HG03039 (cell line): ENCODE results near the gene ARHGAP35.
"Not testable (repeated sequence)": the region's sequence is repeated elsewhere in the genome, so short reads cannot be mapped to it uniquely, and the experiment has no call there.

Experiments
- ATAC-seq: cut with Tn5 transposase; IDR thresholded peaks from one replicate; pipeline ENCODE4 v1.9.1; 2021; ENCODE audit warnings: mild to moderate bottlenecking, moderate library complexity; ENCODE audit not compliant: unreplicated experiment

ARHGAP35 gene

DNA sequence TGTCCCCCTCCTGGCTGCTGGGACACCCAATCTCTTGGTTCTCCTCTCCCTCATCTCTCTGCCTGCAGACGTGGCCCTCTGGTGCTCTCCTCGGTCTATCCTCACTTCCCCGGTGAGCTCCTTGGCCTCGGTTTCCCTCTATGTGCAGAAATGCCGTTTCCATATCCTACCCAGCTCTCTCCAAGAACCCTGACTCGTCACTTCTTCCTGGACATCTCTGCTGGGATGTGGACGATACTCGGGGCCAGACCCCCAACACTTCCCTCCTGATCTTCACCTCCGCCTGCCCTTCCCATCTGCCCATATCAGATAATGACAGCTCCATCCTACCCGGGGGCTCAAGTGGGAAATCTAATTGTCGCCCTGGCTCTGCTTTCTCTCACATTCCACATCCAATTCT is 18.0 kb upstream of the ARHGAP35 start:
- no peak for ATAC-seq

DNA sequence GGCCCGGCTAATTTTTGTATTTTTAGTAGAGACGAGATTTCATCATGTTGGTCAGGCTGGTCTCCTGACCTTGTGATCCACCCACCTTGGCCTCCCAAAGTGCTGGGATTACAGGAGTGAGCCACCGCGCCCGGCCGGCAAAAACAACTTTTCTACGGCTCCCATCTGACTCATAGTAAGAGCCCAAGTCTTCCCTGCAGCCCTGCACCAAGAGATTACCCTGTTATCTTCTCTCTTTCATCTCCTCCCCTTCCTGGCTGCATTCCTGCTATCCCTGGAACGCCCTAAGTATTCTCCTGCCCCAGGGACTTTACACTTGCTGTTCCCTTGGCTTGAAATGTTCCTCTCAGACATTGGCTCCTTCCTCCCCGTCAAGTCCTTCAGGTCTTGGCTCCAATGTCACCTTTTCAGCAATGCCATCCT is 16.7 kb upstream of the ARHGAP35 start:
- ATAC-seq, result no peak

DNA sequence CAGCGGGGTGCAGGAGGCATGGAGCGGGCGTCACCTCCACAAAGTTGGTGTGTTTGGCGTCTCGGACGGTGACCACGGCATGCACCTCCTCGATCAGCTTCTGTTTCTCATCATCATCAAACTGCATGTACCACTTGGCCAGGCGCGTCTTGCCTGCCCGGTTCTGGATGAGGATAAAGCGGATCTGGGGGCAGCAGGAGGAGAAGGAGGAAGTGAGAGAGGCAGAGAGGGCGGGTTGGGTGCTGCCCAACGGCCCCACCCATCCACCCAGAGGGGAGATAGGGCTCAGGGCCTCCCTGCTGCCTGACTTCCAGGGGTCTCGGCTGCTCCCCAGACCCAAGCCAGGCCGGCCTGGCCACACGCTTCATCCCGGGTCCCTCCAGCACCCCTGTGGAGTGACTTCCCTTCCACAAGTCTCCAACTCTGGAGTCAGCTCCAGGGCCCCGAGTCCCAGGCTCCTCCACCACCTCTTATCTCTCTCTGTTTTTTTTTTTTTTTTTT is 14.8 kb upstream of the ARHGAP35 start:
- ATAC-seq, result no peak

DNA sequence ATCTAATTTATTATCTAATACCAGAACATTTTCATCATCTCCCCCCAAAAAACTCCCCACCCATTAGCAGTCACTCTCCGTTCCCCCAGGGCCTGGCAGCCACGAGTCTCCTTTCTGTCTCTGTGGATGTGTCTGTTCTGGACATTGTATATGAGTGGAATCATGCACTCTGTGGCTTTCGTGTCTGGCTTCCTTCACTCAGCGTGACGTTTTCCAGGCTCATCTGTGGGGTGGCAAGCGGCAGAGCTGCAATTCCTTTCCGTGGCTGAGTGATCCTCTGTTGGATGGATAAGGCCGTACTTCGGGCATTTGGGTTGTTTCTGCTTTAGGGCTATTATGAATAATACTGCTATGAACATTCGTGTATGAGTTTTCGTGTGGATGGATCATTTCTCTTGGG is 13.3 kb upstream of the ARHGAP35 start:
- ATAC-seq, result no peak

DNA sequence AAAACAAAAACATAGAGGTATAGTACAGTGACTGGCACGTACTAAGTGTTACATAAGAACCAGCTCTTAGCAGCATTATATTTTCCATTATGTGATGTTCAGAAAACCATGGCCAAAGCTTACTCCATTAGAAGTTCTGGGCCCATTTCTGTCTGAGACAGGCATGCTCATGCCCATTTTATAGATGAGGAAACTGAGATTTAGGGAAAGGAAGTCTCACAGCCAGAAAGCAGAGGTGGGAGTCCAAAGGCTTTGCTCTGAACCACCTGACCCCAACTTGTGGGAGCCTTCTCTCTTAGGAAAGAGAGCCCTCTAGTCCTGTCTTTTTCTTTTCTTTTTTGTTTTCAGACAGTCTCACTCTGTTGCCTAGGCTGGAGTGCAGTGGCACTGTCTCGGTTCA is 12.4 kb upstream of the ARHGAP35 start:
- no peak for ATAC-seq

DNA sequence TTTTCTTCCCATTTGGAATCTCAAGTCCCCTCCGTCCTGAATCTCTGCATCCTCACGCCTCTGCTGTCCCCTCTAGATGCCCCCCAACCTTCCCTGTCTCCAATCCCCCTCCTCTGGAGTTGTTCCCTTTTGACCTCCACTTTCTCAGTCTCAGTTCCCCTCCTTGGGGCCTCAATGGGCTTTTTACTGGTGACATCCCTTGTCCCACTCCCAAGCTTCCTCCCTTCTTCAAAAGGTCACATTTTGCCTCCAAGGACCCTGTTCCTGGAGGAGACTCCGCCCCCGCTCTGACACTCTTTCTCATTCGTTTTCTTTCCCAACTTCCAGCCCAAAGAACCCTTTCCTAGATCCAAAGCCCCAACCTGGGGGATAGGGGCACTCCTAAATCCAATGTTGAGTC is 11.2 kb upstream of the ARHGAP35 start:
- no peak for ATAC-seq

DNA sequence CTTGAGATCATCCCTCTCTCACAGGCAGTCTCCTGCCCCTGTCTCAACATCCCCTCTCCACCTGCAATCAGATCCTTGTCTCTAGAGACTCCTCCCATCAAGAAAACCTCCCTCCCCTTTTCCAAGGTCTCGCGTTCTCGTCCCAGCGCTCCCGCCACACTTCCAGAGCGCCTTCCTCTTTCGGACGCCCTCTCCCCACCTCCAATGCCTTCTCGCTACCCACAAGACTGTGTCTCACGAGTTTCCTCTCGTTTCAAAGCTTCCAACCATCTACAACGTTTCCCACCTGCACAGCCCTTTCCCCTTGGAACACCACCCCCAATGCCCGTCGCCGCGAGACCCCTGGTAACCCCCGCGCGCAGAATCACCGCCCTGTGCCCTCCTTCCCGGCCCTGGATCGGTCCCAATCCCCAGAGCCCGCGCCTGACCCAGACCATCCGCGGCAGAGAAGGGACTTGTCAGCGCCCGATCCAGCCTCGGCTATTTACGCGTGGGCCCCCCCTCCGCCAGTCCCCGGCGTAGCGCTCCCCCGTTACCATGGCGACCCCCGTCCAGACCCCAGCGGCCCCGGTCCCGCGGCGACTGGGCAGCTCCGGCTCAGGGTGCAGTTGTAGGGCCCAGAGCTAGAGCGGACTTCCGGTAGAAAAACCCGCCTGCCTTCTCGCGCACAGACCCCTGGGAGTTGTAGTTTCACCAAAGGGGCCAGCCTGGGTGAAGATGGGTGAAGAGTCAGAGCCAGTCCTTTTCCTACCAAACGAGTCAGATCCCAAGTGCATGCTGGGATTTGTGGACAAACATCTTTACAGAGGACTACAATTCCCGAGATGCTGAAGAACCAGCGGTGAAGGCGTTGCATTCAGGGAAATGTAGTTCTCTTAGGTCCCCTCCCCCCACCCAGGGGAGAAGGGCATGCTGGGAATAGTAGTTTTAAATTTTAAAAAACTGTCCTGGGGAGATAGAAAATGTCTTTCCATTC is 10.3 kb upstream of the ARHGAP35 start, which contains the start of gene AP2S1:
AP2S1 (minus strand) TSS at position 619 of the 976 bp plus-strand sequence; CDS start at position 539, 80 bp downstream.
- ATAC-seq, result peak; percentile 78

DNA sequence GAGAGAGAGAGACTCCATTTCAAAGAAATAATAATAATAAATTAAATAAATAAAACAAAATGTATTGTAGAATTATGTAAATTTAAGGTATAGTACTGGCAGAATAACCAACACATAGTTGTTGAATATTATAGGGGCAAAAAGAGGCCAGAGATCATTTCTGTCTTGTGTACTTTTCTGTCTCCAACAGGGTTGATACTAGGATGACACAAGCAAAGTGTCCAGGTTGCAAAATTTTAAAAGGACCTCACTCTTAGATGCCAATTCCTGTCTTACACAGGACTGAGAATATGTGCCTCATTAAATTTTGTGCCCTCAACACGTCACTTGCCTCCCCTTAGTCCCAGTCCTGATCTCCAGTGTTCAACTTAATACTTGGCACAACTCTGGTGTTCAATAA is 8.0 kb upstream of the ARHGAP35 start:
- ATAC-seq, result no peak

DNA sequence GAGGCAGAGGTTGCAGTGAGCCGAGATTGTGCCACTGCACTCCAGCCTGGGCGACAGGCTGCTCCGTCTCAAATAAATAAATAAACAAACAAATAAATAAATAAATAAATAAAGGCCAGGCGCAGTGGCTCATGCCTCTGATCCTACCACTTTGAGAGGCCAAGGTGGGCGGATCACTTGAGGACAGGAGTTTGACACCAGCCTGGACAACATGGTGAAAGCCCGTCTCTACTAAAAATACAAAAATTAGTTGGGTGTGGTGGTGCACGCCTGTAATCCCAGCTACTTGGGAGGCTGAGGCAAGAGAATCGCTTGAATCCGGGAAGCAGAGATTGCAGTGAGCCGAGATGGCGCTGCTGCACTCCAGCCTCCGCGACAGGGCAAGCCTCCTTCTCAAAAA is 6.1 kb upstream of the ARHGAP35 start:
- ATAC-seq, result not testable (repeated sequence)

DNA sequence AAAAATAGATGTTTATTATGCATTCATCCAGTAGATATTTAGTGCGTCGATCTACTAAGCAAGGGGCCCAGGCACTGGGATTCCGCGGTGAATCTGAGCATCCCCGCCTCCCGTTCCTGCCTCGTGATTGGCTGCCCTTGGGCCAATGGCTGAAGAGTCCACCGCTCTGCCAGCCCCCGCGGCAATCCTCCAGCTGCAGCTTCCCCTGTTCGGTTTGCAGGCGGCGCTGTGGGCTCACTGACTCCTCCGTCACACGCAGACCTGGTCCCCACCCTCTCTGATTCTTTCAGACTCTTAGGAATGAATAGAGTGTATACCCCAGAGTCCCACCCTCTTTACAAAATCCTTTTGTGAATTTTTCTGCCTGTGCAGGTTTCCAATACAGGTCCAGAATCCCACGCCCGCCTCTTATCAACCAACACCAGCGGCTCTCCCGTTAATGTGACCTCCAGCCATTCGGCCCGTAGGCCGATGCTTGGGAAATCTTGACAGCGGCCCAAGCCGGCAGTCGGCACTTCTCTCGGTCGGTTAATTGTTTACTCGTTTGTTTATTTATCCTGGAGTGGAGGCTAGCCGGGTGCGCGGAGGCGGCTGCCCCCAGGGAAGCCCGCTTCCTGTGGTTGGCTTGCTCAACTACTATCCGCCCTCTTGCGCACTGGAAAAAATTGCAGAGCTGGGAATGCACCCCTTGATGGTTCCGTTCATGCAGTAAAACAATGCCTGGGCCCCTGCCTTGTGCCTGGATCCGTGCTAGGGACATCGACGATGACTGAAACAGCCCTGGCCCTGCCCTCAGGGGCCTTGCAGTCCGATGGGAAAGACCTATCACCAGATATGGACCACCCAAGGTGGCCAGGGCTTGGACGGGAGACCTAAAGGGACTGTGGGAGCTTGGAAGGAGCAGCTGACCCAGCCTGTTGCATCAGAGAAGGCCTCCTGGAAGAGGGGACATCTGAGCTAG is 4.5 kb upstream of the ARHGAP35 start:
- peak; percentile 31 for ATAC-seq

DNA sequence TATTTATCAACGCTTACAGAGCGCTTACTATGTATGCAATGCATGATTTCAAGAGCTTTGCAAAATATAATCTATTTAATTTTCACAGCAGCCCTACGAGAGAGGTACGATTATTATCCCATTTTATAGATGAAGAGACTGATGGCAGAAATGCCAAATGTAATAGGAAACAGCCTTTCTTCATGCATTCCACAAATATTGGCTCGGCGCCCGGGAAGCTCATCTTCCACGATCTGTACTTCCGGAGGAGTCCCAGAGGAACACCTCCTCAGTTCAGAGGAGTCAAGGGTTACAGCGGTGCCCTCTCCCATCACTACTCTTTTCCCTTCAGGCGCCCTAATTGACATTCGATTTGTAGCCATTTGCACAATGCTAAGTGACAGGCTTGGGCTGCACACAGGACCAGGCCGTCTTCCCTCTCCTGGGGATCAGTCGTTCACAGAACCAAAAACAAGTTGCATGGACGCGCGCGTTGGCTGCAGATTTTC is 1.1 kb upstream of the ARHGAP35 start:
- ATAC-seq, result peak; percentile 1

DNA sequence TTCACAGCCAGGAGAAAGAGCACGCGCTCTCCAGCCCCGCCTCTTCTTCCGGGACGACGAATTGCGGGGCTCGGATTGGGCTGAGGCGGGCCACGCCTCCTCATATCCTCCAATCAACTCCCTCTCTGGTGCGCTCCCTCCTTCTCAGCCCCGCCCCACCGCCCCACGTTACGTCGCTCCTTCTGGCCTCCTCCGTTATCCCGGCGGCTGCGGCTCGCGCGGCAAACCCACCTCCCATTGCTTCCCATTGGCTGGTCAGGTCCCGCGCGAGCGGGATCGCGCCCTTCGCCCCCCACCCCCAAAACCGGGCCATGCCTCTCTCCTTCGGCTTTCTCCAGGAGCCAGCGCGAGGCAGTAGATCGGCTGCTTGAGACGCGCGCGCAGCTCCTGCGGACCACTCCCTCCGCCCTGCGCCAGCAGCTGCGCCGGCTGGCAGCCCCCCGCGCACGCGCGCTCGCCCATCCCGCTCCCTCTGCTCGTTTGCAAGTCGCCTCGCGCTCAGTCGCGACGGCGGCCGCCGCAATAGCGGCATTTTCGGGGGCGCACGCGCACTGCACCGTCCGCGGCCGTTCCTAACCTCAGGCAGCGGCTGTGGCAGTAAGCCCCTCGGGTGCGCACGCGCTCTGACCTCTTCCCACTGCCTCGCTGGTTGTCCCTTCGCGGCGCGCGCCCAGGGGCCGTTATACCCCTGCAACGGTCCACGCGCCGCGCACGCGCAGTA is 512 bp upstream of the ARHGAP35 start:
- peak; percentile 63 for ATAC-seq

DNA sequence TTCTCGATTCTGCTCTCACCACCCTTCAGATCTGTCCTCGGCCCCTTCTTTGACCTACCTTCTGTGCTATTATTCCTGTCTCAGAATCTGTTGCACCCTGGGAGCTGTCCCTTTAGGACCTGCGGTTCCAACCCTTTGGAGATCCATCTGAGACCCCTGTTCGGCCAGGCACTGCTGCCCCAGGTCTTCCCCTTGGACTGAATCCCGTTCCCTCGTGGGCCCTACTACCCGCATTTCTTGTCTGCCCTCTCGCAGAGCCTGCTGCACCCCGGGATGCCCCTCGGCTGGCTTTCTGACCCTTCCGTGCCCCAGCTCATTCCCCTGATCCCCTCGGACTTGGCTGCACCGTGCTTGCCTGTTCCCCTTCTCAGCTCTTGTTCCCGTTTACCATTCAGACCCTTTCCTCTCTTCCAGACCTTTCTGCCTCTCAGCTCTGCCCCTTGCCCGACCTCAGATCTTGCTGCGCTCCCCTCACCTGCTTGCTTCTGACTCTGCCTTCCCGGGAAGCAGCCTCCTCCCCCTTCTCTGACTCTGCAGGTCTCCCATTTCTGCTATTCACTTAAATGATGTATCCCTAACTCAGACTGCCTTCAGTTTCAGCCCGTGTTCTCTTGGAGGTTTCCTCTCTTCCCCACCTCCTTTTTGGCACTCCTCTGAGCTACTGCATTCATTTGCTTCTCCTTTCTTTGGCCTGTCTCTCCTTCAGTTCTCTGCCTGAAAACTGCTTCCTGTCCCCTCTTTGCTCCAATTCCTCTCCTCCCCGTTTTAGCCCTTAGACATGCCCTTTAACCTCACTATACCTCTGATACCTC is 1.1 kb downstream of the ARHGAP35 start:
- no peak for ATAC-seq

DNA sequence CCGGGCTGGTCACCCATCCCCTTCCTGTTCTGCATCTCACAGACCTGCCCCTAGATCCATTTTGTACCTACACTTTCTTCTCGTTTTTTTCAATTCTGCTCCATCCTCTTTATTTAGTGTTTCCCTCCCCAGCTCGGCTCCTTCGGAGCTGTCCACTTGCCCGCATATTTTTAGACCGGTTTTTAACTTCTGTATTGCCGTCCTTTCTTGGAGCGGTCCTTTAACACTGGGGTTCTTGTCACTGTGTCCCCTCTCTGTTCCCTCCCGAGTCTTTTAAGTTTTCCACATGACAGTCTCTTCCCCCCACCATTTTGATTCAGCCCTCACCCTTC is 1.7 kb downstream of the ARHGAP35 start:
- ATAC-seq, result no peak

DNA sequence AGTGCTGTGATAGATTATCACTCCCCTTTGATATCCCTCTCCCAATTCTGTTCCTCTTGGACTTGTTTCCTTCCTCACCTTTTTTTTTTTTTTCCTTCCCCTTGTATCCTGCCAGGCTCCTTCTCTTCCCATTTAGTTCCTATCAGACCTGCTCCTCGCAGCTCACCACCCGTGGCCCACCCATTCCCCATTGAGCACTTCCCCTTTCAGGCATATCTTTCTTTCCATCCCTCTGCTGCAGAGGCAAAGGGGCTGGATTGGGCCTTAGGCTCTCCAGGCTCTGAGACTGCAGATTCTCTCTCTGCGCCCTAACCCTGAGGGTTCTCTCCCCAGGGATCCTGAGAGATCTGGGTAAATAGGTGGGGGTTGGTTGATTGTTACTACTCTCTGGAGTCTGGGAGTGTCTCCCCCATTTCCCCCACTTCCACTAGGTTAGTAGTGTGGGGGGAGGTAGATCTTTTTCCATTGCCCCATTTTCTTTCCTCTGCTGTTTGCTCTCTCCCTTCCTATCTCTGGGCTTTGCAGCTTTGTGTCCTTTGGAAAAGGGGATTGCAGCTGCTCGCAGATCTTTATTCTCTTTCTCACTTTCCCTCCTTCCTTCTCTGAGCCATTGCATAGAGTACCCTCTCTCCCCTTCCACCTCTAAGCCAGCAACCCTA is 2.3 kb downstream of the ARHGAP35 start:
- no peak for ATAC-seq

DNA sequence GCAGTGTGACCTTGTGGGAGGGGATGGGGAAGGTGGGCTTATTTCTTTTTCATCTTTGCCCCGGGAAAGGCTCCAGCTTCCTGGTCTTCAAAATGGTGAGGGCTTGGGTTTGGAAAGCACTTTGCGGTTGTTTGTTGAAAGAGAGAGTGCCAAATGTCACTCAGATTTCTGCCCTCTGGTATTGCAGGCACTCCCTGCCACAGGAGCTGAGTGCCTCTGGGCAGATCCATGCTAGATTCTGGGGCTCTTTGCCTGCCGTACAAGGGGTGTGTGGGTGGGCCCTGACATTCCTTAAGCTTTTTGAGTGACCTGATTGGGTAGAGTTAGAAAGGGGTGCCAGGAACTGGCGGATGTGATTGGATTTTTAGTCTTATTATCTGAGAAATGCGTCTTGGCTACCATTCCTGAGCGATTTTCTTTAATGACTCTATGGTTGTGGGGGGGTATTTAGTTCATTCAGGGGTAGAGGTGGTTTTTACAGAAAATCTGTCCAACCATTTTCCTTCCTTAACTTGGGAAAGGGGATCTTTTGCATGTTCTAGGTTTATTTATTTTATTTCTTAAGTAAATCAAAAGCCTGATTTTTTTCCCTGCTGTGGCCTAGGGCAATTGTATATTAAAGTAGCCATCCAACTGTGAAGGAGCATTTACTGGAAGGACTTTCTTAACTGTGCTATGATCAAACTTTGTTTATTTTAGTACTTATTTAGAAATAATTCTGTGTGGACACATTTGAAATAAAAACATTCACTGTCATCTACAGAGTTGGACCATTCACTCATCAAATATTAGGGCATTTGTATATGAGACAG is 3.2 kb downstream of the ARHGAP35 start:
- no peak for ATAC-seq

DNA sequence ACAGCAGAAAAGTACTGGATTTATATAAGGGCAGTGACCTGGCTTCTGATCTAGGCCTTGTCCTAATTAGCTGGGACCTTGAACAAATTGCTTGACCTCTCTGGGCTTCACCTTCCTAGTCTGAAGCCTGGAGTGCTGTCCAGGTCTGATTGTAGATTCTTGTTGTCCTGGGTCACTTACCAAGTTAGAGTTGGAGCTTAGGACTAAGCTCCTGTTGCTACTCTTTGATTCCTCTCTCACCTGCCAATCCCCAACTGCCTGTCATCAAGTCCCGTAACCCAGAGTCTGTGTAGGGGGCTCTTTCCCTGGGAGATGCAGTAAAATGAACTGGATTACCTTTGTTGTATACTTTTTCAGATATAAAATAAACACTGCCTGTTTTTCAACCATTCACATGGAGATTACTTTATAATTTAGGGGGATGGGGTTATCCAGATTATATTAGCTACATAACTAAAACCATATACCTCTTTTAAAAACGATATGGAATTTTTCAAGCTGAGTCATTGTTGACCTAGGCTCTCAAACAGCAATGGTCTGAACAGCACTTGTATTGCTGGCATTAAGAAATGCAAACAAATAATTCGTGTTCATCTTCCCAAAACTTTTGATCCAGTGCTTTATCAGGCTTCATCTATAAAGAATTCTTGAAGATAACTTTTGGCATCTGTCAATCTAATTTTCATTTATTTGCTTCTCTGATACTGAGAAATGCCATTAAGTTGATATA is 5.8 kb downstream of the ARHGAP35 start:
- ATAC-seq, result no peak

DNA sequence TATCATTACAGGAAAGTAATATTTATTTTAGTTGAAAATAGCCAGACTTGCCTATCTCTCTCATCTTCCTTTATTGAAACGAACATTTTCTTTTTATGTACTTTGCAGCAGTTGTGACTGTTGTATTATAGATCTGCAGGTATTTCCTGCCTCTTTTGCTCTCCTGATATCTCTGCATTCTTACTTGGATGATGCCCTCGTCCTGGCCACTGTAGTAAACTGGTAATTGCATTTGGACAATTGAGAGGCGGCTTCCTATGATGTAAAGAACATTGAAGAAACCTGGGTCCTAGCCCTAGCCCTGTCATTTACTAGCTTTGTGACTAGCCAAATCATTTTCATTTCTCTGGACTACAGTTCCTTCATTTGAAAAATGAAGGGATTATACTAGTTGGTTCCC is 6.4 kb downstream of the ARHGAP35 start:
- no peak for ATAC-seq
